Measurements from ENCODE around the gene MGAT1.

Gene MGAT1

DNA sequence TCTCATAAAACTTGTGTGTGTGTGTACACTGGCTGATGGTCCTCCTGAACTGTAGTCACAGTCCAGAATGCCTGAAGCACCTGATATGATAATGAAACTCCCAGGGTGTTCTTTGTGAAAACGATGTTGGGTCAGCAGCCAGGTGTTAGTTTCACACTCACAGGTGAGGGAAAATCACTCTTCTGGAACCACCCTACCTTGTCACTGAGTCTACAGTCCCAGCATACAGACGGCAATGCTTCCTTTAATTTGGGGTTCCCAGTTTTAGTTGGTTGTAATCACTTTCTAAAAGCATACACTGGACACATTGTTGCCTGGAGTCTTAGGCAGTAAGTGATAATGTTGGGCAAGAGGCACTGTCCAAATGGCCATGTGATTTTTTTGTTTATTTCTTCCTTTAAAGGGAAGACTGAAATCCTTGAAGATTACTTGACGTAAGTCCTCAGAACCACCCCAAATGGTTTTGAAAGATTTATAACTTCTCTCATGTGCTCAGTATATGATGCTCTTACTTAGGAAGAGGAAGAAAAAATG lies 18.2 kb upstream of the MGAT1 start:
- no peak overlapping the region for H3K4me3 ChIP-seq (ENCODE audit: low read length)
- H3K27ac ChIP-seq (ENCODE audit: low read depth, low read length) = peak overlapping the region; percentile 41
- no peaks in the 10 kb centered on the region for H3K36me3 ChIP-seq (ENCODE audit: control insufficient read depth, insufficient read depth, low read length)
- no peak overlapping the region for H3K9ac ChIP-seq (ENCODE audit: low read length)
- peaks cover 6% of the 10 kb centered on the region for H3K4me1 ChIP-seq (ENCODE audit: control insufficient read depth, insufficient read depth, low read length)
- no peaks in the 10 kb centered on the region for H3K27me3 ChIP-seq (ENCODE audit: control insufficient read depth, insufficient read depth, low read length)

GRCh38 chr5:180818677-180819341 lies 16.2 kb upstream of the MGAT1 start:
- no peaks in the 10 kb centered on the region for H3K27me3 ChIP-seq (ENCODE audit: control insufficient read depth, insufficient read depth, low read length)
- H3K4me3 ChIP-seq (ENCODE audit: low read length) = no peak overlapping the region
- H3K9ac ChIP-seq (ENCODE audit: low read length) = no peak overlapping the region
- no peaks in the 10 kb centered on the region for H3K36me3 ChIP-seq (ENCODE audit: control insufficient read depth, insufficient read depth, low read length)
- H3K27ac ChIP-seq (ENCODE audit: low read depth, low read length) = no peak overlapping the region
- peaks cover 6% of the 10 kb centered on the region for H3K4me1 ChIP-seq (ENCODE audit: control insufficient read depth, insufficient read depth, low read length)

DNA sequence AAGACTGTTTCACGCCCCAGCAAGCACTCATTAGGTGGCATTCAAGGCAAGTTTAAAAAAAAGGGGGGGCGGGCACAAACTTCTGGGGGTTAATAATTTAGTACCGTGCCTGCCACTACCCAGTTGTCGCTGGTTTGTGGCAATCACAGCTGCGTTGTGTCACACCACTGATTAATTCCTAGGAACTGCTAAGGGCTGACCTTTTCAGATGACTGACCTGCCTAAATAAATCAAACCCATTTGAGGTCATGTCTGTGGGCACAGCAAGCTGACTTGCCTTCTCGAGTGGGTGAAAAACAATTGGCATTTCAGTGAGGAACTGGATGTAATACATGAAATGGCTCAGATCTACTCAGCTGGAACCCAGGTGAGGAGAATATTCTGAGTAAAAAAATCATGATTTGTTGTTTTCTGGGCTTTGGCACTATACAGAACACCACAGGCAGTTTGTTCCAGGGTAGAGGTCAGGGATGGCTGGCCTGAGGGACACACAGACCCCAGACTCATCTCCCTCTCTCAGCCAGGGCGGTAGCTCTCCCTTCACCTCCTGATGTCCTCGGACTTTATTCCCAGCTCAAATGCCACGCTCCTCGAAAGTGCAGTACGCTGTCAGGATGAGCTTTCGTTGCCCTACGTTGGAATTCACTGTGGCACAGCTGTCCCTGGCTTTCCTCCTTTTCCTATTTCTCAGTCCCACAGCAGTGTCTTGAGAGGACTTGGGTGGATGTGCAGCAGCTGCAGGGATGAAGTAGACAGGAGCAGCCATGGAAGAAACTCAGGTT lies 15.5 kb upstream of the MGAT1 start:
- no peaks in the 10 kb centered on the region for H3K27me3 ChIP-seq (ENCODE audit: control insufficient read depth, insufficient read depth, low read length)
- peaks cover 6% of the 10 kb centered on the region for H3K4me1 ChIP-seq (ENCODE audit: control insufficient read depth, insufficient read depth, low read length)
- H3K4me3 ChIP-seq (ENCODE audit: low read length) = no peak overlapping the region
- H3K9ac ChIP-seq (ENCODE audit: low read length) = no peak overlapping the region
- no peaks in the 10 kb centered on the region for H3K36me3 ChIP-seq (ENCODE audit: control insufficient read depth, insufficient read depth, low read length)
- H3K27ac ChIP-seq (ENCODE audit: low read depth, low read length) = peak overlapping the region; percentile 53

GRCh38 chr5:180816608-180817534 lies 14.3 kb upstream of the MGAT1 start:
- peak overlapping the region; percentile 22 for H3K4me3 ChIP-seq (ENCODE audit: low read length)
- H3K27ac ChIP-seq (ENCODE audit: low read depth, low read length) = peak overlapping the region; percentile 32
- H3K4me1 ChIP-seq (ENCODE audit: control insufficient read depth, insufficient read depth, low read length) = peaks cover 6% of the 10 kb centered on the region
- H3K9ac ChIP-seq (ENCODE audit: low read length) = no peak overlapping the region
- H3K36me3 ChIP-seq (ENCODE audit: control insufficient read depth, insufficient read depth, low read length) = no peaks in the 10 kb centered on the region
- H3K27me3 ChIP-seq (ENCODE audit: control insufficient read depth, insufficient read depth, low read length) = no peaks in the 10 kb centered on the region

DNA sequence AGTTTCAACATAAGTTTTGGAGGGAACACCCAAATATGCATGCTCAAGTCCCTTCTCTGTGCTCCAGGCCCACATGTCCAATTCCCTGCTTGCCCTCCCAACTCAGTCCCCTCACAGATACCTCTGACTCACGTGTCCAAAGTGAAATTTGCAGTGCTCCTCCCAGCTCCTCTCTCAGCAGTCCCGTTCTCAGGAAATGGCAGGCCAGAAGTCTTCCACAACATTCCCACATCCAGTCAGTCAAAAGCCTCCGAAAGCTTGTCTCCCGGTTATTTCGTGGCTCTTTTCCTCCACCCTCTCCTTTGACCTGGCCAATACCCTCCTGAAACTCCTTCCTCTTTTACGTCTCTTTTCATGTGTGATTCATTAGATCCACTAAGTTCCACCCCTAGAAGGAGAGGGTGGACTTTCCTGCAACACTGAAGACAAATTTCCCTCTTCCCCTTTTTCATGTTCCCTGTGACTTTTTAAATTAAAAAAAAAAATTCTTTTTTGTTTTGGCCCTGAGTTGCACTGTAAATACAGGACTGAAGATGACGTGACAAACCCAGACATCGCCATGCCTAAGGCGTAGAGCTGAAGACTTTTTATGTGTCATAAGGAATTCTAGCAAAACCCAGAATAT lies 12.8 kb upstream of the MGAT1 start:
- no peaks in the 10 kb centered on the region for H3K27me3 ChIP-seq (ENCODE audit: control insufficient read depth, insufficient read depth, low read length)
- H3K9ac ChIP-seq (ENCODE audit: low read length) = no peak overlapping the region
- peak overlapping the region; percentile 47 for H3K4me3 ChIP-seq (ENCODE audit: low read length)
- H3K4me1 ChIP-seq (ENCODE audit: control insufficient read depth, insufficient read depth, low read length) = peaks cover 2% of the 10 kb centered on the region
- H3K36me3 ChIP-seq (ENCODE audit: control insufficient read depth, insufficient read depth, low read length) = no peaks in the 10 kb centered on the region
- peak overlapping the region; percentile 46 for H3K27ac ChIP-seq (ENCODE audit: low read depth, low read length)

DNA sequence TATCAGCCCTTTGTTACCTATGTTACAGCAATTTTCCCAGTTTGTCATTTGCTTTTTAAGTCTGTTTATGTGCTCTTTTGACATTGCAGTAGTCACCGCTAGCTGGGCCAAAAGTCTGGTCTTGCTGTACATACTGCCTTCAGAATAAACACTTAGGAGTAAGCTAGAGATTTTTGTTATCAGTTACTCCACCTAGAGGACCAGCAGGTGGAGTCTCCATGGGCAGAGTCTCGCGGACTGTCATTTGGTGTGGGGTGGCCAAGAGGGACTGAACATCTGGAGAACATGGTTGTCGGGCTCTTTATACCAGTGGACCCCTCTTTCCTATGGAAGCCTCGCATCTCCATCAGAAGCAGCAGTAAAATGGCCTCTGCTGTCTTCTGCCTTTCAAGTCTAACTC lies 10.8 kb upstream of the MGAT1 start:
- no peaks in the 10 kb centered on the region for H3K27me3 ChIP-seq (ENCODE audit: control insufficient read depth, insufficient read depth, low read length)
- no peak overlapping the region for H3K4me3 ChIP-seq (ENCODE audit: low read length)
- H3K27ac ChIP-seq (ENCODE audit: low read depth, low read length) = no peak overlapping the region
- no peaks in the 10 kb centered on the region for H3K36me3 ChIP-seq (ENCODE audit: control insufficient read depth, insufficient read depth, low read length)
- H3K4me1 ChIP-seq (ENCODE audit: control insufficient read depth, insufficient read depth, low read length) = peaks cover 9% of the 10 kb centered on the region
- no peak overlapping the region for H3K9ac ChIP-seq (ENCODE audit: low read length)

DNA sequence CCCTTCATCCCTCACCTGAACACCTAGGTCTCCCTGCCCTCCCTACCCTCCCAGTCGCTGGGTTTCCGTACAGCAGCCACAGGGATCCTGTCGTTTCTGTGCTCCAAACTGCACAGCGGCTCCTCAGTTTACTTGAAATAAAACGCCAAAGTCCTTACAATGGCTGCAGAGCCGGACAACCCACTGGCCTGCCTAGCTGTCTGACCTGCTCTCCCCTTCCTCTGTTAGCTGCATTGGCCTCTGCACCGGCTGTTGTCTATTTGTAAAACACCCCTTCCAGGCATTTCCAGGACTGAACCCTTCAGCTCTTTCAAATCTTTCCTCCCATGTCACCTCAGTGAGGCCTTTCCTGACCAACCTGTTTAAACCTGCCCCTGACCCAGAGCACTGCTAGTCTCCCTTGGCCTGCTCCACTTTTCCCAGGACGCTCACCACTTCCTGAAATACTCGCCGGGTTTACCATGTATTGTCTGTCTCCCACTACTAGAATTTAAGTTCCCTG lies 9.1 kb upstream of the MGAT1 start:
- H3K4me1 ChIP-seq (ENCODE audit: control insufficient read depth, insufficient read depth, low read length) = peaks cover 20% of the 10 kb centered on the region
- H3K4me3 ChIP-seq (ENCODE audit: low read length) = peak overlapping the region; percentile 94
- no peak overlapping the region for H3K9ac ChIP-seq (ENCODE audit: low read length)
- H3K27ac ChIP-seq (ENCODE audit: low read depth, low read length) = peak overlapping the region; percentile 98
- H3K27me3 ChIP-seq (ENCODE audit: control insufficient read depth, insufficient read depth, low read length) = no peaks in the 10 kb centered on the region
- H3K36me3 ChIP-seq (ENCODE audit: control insufficient read depth, insufficient read depth, low read length) = peaks cover under 1% of the 10 kb centered on the region

GRCh38 chr5:180810959-180811622 lies 8.5 kb upstream of the MGAT1 start:
- Histone ChIP-seq H3K9ac (ENCODE audit: low read length) (peak overlapping the region; percentile 93), H3K4me3 (ENCODE audit: low read length) (peak overlapping the region; percentile 94), H3K36me3 (ENCODE audit: control insufficient read depth, insufficient read depth, low read length) (peaks cover 5% of the 10 kb centered on the region), H3K27me3 (ENCODE audit: control insufficient read depth, insufficient read depth, low read length) (no peaks in the 10 kb centered on the region), H3K27ac (ENCODE audit: low read depth, low read length) (peak overlapping the region; percentile 98), H3K4me1 (ENCODE audit: control insufficient read depth, insufficient read depth, low read length) (peaks cover 24% of the 10 kb centered on the region)

- peak overlapping the region; percentile 94 for H3K4me3 ChIP-seq (ENCODE audit: low read length)
- peaks cover 24% of the 10 kb centered on the region for H3K4me1 ChIP-seq (ENCODE audit: control insufficient read depth, insufficient read depth, low read length)
- no peaks in the 10 kb centered on the region for H3K27me3 ChIP-seq (ENCODE audit: control insufficient read depth, insufficient read depth, low read length)
- peaks cover 5% of the 10 kb centered on the region for H3K36me3 ChIP-seq (ENCODE audit: control insufficient read depth, insufficient read depth, low read length)
- peak overlapping the region; percentile 98 for H3K27ac ChIP-seq (ENCODE audit: low read depth, low read length)
- H3K9ac ChIP-seq (ENCODE audit: low read length) = peak overlapping the region; percentile 93
Observed at GRCh38 chr5:180810210-180810958, 7.8 kb upstream of the MGAT1 start.

DNA sequence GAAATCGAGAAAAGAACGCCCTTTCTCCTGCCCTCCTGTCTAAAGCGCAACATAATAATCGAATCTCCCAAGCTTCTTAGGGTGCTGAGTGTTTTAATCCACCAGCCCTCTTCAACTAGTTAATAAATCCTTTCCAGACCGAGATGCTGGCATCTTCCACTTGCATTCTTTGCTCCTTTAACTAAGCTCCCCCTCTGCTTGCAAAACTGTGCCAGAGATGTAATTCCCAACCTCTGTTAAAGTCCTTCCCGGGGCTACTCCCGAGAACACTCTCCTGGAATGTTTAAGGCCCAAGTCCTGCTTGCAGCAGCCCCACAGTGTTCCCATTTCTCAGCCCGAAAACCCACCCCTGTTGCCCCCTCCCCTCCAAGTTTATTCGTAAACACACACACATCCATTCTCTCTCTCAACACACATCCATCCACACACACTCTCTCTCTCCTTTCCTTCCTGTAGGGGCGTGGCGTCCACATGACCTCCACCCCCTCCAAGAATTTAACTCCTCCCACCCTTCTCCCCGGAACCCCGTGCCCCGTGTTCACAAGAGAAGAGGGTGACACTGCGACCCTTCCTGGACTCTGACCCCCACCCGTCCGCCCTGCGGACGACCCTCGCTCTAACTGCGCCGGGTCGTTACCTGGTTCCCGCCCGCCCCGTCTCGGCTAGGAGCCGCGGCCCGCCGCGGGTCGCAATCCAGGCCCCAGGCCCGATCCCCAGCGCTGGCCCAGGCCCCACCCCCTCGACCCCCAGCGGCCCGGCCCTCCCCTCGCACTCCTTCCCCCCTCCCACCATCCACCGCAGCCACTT lies 7.0 kb upstream of the MGAT1 start:
- H3K4me1 ChIP-seq (ENCODE audit: control insufficient read depth, insufficient read depth, low read length) = peaks cover 24% of the 10 kb centered on the region
- H3K27me3 ChIP-seq (ENCODE audit: control insufficient read depth, insufficient read depth, low read length) = no peaks in the 10 kb centered on the region
- peak overlapping the region; percentile 92 for H3K9ac ChIP-seq (ENCODE audit: low read length)
- H3K27ac ChIP-seq (ENCODE audit: low read depth, low read length) = peak overlapping the region; percentile 98
- H3K36me3 ChIP-seq (ENCODE audit: control insufficient read depth, insufficient read depth, low read length) = peaks cover 5% of the 10 kb centered on the region
- peak overlapping the region; percentile 94 for H3K4me3 ChIP-seq (ENCODE audit: low read length)
